ENCODE data around the gene ABHD2. TPM values are rescaled to one million over a fixed set of nuclear protein-coding genes. Genes with fewer than 3 reads are reported as not detected.

The ABHD2 gene
- total and polyA plus RNA-seq, 4 donors, result 9.1 to 221 (median 82.5) TPM

DNA sequence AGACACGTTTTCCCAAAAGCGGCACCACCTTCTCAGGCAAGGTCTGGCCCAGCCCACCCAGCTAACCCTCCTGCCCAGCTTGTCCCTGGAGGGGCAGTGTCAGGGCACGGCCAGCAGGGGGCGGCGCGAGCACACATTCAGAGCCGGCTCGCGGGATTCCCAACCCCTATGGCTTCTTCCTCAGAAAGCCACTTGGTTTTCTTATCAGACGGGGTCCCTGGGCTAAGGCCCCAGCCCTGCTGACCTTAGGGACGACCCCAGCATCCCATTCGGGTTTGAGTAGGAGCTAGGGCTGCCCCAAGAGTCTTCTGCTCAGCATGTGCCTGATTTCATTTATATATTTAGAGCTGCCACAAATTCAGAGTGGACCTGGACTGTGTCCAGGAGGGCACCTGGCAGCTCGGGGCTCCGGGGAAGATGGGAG, 118.7 kb downstream of the ABHD2 start:
- H3K36me3 ChIP-seq (ENCODE audit: control insufficient read depth in 1 of 2, insufficient read depth in 2 of 2, low read length in 1 of 2), result no peaks in the 10 kb centered on the region
- ATAC-seq (ENCODE audit: low FRiP score) (peak; percentile 90), DNase-seq (peak; percentile 79 to 90)
- H3K9me3 ChIP-seq (ENCODE audit: control insufficient read depth, low read length), result no peaks in the 10 kb centered on the region
- no peak overlapping the region for H3K27ac ChIP-seq (ENCODE audit: low read depth in 1 of 2, low read length in 2 of 2)
- no peaks in the 10 kb centered on the region for H3K27me3 ChIP-seq (ENCODE audit: control insufficient read depth in 1 of 2, insufficient read depth in 2 of 2, low read length in 1 of 2)
- intact Hi-C loops (cut with DNase I), result loop anchor here (2.0 to 10.0 kb wide), 3 partner anchors 36 to 228 kb away; partner anchors contain the start of gene FANCI (in 1 of the 2)
- 1% methylated on average over 14 of the region's 14 CpGs for WGBS, 2 donors
- no peak overlapping the region for H3K4me3 ChIP-seq (ENCODE audit: low read length in 2 of 2)
- H3K4me1 ChIP-seq (ENCODE audit: control insufficient read depth in 1 of 2, insufficient read depth in 2 of 2, low read length in 2 of 2), result no peaks in the 10 kb centered on the region

- H3K9me3 ChIP-seq (ENCODE audit: control insufficient read depth, low read length), result no peaks in the 10 kb centered on the region
- no peaks in the 10 kb centered on the region for H3K27me3 ChIP-seq (ENCODE audit: control insufficient read depth in 1 of 2, insufficient read depth in 2 of 2, low read length in 1 of 2)
- H3K4me3 ChIP-seq (ENCODE audit: low read length in 2 of 2), result no peak overlapping the region
- H3K36me3 ChIP-seq (ENCODE audit: control insufficient read depth in 1 of 2, insufficient read depth in 2 of 2, low read length in 1 of 2), result no peaks in the 10 kb centered on the region
- H3K27ac ChIP-seq (ENCODE audit: low read depth in 1 of 2, low read length in 2 of 2), result no peak overlapping the region
- ATAC-seq (ENCODE audit: low FRiP score), result no peak
- intact Hi-C loops (cut with DNase I), result loop anchor here (5.0 to 10.0 kb wide), 2 partner anchors 94 to 227 kb away; no protein-coding TSS in a partner anchor
- DNase-seq, result no peak
- no peaks in the 10 kb centered on the region for H3K4me1 ChIP-seq (ENCODE audit: control insufficient read depth in 1 of 2, insufficient read depth in 2 of 2, low read length in 2 of 2)
Measured at GRCh38 chr15:89208256-89208655, 120.0 kb downstream of the ABHD2 start.

- Histone ChIP-seq H3K9me3 (ENCODE audit: control insufficient read depth, low read length) (no peaks in the 10 kb centered on the region), H3K36me3 (ENCODE audit: control insufficient read depth in 1 of 2, insufficient read depth in 2 of 2, low read length in 1 of 2) (no peaks in the 10 kb centered on the region), H3K27me3 (ENCODE audit: control insufficient read depth in 1 of 2, insufficient read depth in 2 of 2, low read length in 1 of 2) (no peaks in the 10 kb centered on the region), H3K4me1 (ENCODE audit: control insufficient read depth in 1 of 2, insufficient read depth in 2 of 2, low read length in 2 of 2) (no peaks in the 10 kb centered on the region), H3K4me3 (ENCODE audit: low read length in 2 of 2) (no peak overlapping the region), H3K27ac (ENCODE audit: low read depth in 1 of 2, low read length in 2 of 2) (no peak overlapping the region)
- DNase-seq, result no peak
- intact Hi-C loops (cut with DNase I), result loop anchor here (5.0 to 10.0 kb wide), 2 partner anchors 93 to 226 kb away; no protein-coding TSS in a partner anchor
- 60 to 73% methylated on average over 1 of the region's 1 CpG for WGBS, 2 donors
- no peak for ATAC-seq (ENCODE audit: low FRiP score)
Measured at GRCh38 chr15:89209057-89209456, 120.8 kb downstream of the ABHD2 start.

DNA sequence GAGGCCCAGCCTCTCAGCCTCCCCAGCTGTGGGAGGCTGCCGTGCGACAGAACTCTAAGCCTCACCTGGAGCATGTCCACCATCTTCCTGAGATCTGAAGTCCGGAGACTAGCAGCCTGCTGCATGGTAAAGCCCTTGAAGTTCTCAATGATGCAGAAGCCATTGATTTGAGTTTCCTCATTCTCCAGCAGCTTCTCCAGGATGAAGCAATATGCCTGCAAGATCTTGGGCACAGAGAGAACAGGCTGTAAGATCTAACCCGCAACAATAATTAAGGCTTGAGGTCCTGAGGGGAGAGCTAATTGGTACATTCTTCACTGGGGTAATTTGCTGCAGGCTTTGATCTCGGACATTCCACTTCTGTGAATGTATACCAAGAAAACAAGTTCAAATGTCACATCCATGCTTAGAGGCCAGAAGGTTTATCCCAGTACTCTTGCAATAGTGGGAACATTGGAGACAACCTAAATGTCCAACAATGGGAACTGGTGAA, 123.5 kb downstream of the ABHD2 start:
- no peak for ATAC-seq (ENCODE audit: low FRiP score)
- Histone ChIP-seq H3K36me3 (ENCODE audit: control insufficient read depth in 1 of 2, insufficient read depth in 2 of 2, low read length in 1 of 2) (no peaks in the 10 kb centered on the region), H3K27me3 (ENCODE audit: control insufficient read depth in 1 of 2, insufficient read depth in 2 of 2, low read length in 1 of 2) (no peaks in the 10 kb centered on the region), H3K4me3 (ENCODE audit: low read length in 2 of 2) (no peak overlapping the region), H3K9me3 (ENCODE audit: control insufficient read depth, low read length) (no peaks in the 10 kb centered on the region), H3K27ac (ENCODE audit: low read depth in 1 of 2, low read length in 2 of 2) (no peak overlapping the region), H3K4me1 (ENCODE audit: control insufficient read depth in 1 of 2, insufficient read depth in 2 of 2, low read length in 2 of 2) (no peaks in the 10 kb centered on the region)
- WGBS, 2 donors, result 78 to 93% methylated on average over 5 of the region's 5 CpGs
- intact Hi-C loops (cut with DNase I), result no loop called here
- no peak for DNase-seq

DNA sequence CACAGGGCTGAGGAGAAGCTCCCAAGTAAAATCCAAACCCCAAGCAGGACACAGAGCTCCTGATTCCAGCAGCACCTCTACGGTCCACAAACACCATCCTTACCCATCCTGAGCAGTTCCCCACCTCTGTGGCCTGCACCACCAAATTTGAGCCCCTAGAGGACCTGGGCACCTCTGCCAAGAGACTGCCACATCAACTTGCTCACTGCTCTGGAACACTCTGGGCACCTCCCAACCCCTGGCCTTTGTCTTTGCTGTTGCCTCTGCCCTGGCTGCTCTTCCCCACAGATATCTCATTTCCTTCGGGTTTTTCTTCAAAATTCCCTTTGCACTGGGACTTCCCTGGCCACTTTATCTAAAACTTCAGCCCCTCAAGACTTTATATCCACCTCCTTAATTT, 127.4 kb downstream of the ABHD2 start:
- intact Hi-C loops (cut with DNase I), result no loop called here
- no peak for ATAC-seq (ENCODE audit: low FRiP score)
- no peak for DNase-seq
- no peaks in the 10 kb centered on the region for H3K36me3 ChIP-seq (ENCODE audit: control insufficient read depth in 1 of 2, insufficient read depth in 2 of 2, low read length in 1 of 2)
- H3K27ac ChIP-seq (ENCODE audit: low read depth in 1 of 2, low read length in 2 of 2), result no peak overlapping the region
- WGBS, 2 donors, result 84 to 87% methylated on average over 2 of the region's 2 CpGs
- H3K4me3 ChIP-seq (ENCODE audit: low read length in 2 of 2), result no peak overlapping the region
- no peaks in the 10 kb centered on the region for H3K27me3 ChIP-seq (ENCODE audit: control insufficient read depth in 1 of 2, insufficient read depth in 2 of 2, low read length in 1 of 2)
- H3K9me3 ChIP-seq (ENCODE audit: control insufficient read depth, low read length), result no peaks in the 10 kb centered on the region
- no peaks in the 10 kb centered on the region for H3K4me1 ChIP-seq (ENCODE audit: control insufficient read depth in 1 of 2, insufficient read depth in 2 of 2, low read length in 2 of 2)

DNA sequence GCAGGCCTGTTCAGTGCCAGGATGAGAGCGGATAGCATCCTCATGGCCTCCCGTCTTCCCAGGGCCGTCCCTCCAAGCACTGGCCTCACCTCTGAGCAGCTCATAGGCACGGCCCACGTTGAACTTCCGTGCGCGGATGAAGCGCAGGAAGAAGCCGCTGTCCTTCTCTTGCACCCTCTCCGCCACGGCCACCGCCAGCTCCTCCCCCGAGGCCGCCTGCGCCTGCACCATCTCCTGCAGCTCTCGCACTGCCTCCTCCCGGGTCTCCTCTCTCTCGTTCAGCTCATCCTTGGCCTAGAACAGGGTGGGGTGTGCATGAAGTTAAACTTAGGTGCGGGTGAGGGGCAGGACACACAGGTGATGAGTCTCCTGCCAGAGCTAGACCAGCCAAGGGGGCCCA, 128.8 kb downstream of the ABHD2 start:
- intact Hi-C loops (cut with DNase I), result no loop called here
- Histone ChIP-seq H3K36me3 (ENCODE audit: control insufficient read depth in 1 of 2, insufficient read depth in 2 of 2, low read length in 1 of 2) (no peaks in the 10 kb centered on the region), H3K9me3 (ENCODE audit: control insufficient read depth, low read length) (no peaks in the 10 kb centered on the region), H3K27ac (ENCODE audit: low read depth in 1 of 2, low read length in 2 of 2) (no peak overlapping the region), H3K27me3 (ENCODE audit: control insufficient read depth in 1 of 2, insufficient read depth in 2 of 2, low read length in 1 of 2) (no peaks in the 10 kb centered on the region), H3K4me3 (ENCODE audit: low read length in 2 of 2) (no peak overlapping the region), H3K4me1 (ENCODE audit: control insufficient read depth in 1 of 2, insufficient read depth in 2 of 2, low read length in 2 of 2) (no peaks in the 10 kb centered on the region)
- DNase-seq, result no peak
- WGBS, 2 donors, result 92% methylated on average over 20 of the region's 20 CpGs
- no peak for ATAC-seq (ENCODE audit: low FRiP score)

DNA sequence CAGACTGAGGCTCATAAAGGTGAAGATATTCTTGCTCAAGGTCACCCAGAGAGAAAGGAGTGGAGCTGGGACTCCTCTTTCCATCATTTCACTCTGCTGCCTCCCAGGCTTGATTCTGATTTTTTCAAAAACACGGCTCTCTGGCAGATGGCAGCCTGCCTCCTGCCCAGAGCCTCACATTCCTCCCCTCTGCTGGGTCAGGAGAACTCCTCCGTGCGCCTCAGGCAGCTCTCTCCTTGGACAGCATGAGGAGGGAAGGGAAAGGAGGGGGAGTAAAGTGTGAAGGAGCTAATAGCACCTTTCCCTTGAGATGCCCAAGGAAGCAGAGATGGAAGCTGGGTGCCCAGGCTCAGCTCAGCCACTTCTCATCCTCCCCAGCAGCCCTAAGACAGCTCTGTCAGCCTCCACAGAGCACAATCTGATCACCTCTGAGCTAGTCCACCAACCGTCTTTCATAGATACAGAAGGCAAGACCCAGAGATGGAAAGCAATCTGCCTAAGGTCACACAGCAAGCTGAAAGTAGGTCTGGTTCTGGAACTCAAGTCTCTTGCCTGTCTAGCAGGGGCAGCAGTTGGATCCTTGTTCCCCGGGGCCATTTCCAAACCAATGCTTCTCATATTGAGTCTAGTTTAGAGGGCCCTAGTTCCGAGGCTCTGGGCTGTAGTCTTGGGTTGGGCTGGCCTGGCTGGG, 129.6 kb downstream of the ABHD2 start:
- Histone ChIP-seq H3K9me3 (ENCODE audit: control insufficient read depth, low read length) (no peaks in the 10 kb centered on the region), H3K27me3 (ENCODE audit: control insufficient read depth in 1 of 2, insufficient read depth in 2 of 2, low read length in 1 of 2) (no peaks in the 10 kb centered on the region), H3K36me3 (ENCODE audit: control insufficient read depth in 1 of 2, insufficient read depth in 2 of 2, low read length in 1 of 2) (no peaks in the 10 kb centered on the region), H3K4me3 (ENCODE audit: low read length in 2 of 2) (no peak overlapping the region), H3K27ac (ENCODE audit: low read depth in 1 of 2, low read length in 2 of 2) (no peak overlapping the region), H3K4me1 (ENCODE audit: control insufficient read depth in 1 of 2, insufficient read depth in 2 of 2, low read length in 2 of 2) (no peaks in the 10 kb centered on the region)
- intact Hi-C loops (cut with DNase I), result no loop called here
- DNase-seq, result no peak
- 57 to 65% methylated on average over 6 of the region's 6 CpGs for WGBS, 2 donors
- no peak for ATAC-seq (ENCODE audit: low FRiP score)

DNA sequence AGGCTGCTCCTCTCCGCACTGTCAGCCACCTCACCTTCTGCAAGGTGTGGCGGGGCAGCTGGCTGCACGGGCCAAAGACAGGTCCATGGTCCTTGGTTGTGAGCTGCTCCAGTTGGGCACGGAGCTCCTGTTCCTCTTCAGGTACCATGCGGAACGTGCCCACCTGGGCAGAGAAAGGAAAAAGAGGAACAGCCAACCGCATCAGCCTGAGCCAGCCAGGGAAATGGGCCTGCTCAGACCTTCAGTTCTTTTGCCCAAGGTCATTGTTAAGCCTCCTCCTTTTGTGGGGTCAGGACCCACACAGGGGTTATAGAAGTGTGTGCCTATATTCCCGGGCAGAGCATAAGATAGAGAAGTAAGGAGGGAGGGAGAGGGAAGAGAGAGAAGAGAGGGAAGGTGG, 130.3 kb downstream of the ABHD2 start:
- 90 to 96% methylated on average over 8 of the region's 8 CpGs for WGBS, 2 donors
- Histone ChIP-seq H3K9me3 (ENCODE audit: control insufficient read depth, low read length) (no peaks in the 10 kb centered on the region), H3K27ac (ENCODE audit: low read depth in 1 of 2, low read length in 2 of 2) (no peak overlapping the region), H3K27me3 (ENCODE audit: control insufficient read depth in 1 of 2, insufficient read depth in 2 of 2, low read length in 1 of 2) (no peaks in the 10 kb centered on the region), H3K36me3 (ENCODE audit: control insufficient read depth in 1 of 2, insufficient read depth in 2 of 2, low read length in 1 of 2) (no peaks in the 10 kb centered on the region), H3K4me3 (ENCODE audit: low read length in 2 of 2) (no peak overlapping the region), H3K4me1 (ENCODE audit: control insufficient read depth in 1 of 2, insufficient read depth in 2 of 2, low read length in 2 of 2) (no peaks in the 10 kb centered on the region)
- intact Hi-C loops (cut with DNase I), result no loop called here
- peak; percentile 38 for ATAC-seq (ENCODE audit: low FRiP score)
- DNase-seq, result no peak

GRCh38 chr15:89221543-89221942, 133.3 kb downstream of the ABHD2 start, which contains the start of gene RLBP1:
Gene RLBP1, minus strand, starts transcription at chr15:89221579. Its CDS starts 2,604 bp downstream, at chr15:89218975.
- no peaks in the 10 kb centered on the region for H3K9me3 ChIP-seq (ENCODE audit: control insufficient read depth, low read length)
- H3K36me3 ChIP-seq (ENCODE audit: control insufficient read depth in 1 of 2, insufficient read depth in 2 of 2, low read length in 1 of 2), result no peaks in the 10 kb centered on the region
- H3K27me3 ChIP-seq (ENCODE audit: control insufficient read depth in 1 of 2, insufficient read depth in 2 of 2, low read length in 1 of 2), result no peaks in the 10 kb centered on the region
- no peak within 1 kb of the TSS for H3K4me3 ChIP-seq (ENCODE audit: low read length in 2 of 2)
- DNase-seq (no peak), ATAC-seq (ENCODE audit: low FRiP score) (no peak)
- H3K4me1 ChIP-seq (ENCODE audit: control insufficient read depth in 1 of 2, insufficient read depth in 2 of 2, low read length in 2 of 2), result no peaks in the 10 kb centered on the region
- intact Hi-C loops (cut with DNase I), result no loop called here
- no peak within 1 kb of the TSS for H3K27ac ChIP-seq (ENCODE audit: low read depth in 1 of 2, low read length in 2 of 2)
- WGBS, 2 donors, result 77% methylated on average over 11 of the region's 11 CpGs

All from aorta (tissue), 5 donors.